Adipose tissue (tissue), 3 donors: ENCODE data around the gene TRIM48. TPM values are rescaled to one million over a fixed set of nuclear protein-coding genes. Genes with fewer than 3 reads are reported as not detected.
"Not testable (repeated sequence)": the region's sequence is repeated elsewhere in the genome, so short reads cannot be mapped to it uniquely, and the experiment has no call there.

Source experiments
- H3K27ac ChIP-seq: one replicate; pipeline ENCODE4 v1.5.1; 2013; ENCODE audit warnings: low read depth, low read length
- WGBS, 3 donors: extraction: QIAGEN DNeasy Blood & Tissue Kit; methylation state at CpG; one replicate each; pipeline ENCODE4 v1.1.7; 2013; 5-methylcytosine and 5-hydroxymethylcytosine counted together
- polyA plus RNA-seq, 3 donors: library from polyadenylated mRNA; stranded (reverse); fragments of 200-250 nt; gene quantifications; one replicate each; pipeline ENCODE4 v1.2.3, GENCODE V29; 2013
- donor health status: healthy with polysubstance abuse.
- donor health status: Bipolar disorder and iron deficiency.
- donor health status: healthy.

Gene TRIM48, protein sequence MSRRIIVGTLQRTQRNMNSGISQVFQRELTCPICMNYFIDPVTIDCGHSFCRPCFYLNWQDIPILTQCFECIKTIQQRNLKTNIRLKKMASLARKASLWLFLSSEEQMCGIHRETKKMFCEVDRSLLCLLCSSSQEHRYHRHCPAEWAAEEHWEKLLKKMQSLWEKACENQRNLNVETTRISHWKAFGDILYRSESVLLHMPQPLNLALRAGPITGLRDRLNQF
- not detected for polyA plus RNA-seq

DNA sequence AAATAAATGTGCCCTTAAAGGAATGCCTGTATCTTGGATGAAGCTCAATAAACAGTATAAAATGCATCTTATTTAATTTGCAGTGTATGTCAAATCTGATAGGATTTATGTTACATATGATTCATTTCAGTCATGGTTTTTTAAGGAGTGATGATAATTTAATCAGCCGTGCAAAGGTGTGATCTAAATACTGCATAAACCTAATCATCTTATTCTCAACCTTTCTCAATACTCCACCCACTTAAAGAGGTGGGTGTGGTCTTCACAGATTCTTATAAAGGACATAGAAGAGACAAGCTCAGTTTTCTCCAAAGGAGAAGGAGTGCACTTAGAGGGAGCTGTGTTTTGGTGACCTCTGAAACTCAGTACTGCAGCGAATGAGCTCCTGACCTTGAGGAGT is at the start of gene TRIM48:
TRIM48 (plus strand) TSS at position 301 of the 400 bp plus-strand sequence. CDS start 113 bp downstream, outside the sequence.
- not testable (repeated sequence) for H3K27ac ChIP-seq
- WGBS, 3 donors, result 37 to 54% (median 45%) methylated on average over 2 of the region's 2 CpGs

DNA sequence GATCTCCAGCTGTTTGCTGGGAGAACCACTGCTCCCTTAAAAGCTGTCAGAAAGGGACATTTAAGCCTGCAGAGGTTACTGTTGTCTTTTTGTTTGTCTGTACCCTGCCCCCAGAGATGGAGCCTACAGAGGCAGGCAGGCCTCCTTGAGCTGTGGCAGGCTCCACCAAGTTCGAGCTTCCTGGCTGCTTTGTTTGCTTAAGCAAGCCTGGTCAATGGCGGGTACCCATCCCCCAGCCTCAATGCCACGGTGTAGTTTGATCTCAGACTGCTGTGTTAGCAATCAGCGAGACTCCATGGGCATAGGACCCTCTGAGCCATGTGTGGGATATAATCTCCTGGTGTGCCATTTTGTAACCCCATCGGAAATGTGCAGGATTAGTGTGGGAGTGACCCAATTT is 23.6 kb upstream of the TRIM48 start:
- 44 to 66% (median 60%) methylated on average over 5 of the region's 5 CpGs for WGBS, 3 donors
- H3K27ac ChIP-seq, result not testable (repeated sequence)

DNA sequence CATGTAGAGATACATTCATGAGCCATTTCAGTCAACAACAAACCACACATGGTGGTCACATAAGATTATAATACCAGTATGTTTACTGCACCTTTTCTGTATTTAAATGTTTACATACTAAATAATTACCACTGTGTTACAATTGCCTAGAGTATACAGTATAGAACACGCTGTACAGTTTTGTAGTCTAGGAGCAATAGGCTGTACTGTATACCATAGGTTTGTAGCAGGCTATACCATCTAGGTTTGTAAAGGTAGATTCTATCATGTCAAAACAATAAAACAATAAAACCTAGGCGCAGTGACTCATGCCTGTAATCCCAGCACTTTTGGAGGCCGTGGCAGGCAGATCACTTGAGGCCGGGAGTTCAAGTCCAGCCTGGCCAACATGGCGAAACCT is 1.1 kb downstream of the TRIM48 start:
- WGBS, 3 donors, result 59 to 75% (median 75%) methylated on average over 5 of the region's 5 CpGs

More for the DNA sequence above, 1.1 kb downstream of the TRIM48 start:
- H3K27ac ChIP-seq, result no peak overlapping the region

Other genes starting within 250 kb of the TRIM48 start
- gene OR4A16, start 81.0 kb downstream of the TRIM48 start, polyA plus RNA-seq, result not detected
- gene OR4A15, start 105.8 kb downstream of the TRIM48 start, polyA plus RNA-seq, result not detected